ENCODE data around the gene PFN1. TPM values are rescaled to one million over a fixed set of nuclear protein-coding genes. Genes with fewer than 3 reads are reported as not detected.

PFN1 gene
- total and polyA plus RNA-seq, 2 of the 8 experiments (the other 6 are each of a cell fraction or from before 2014, with no cell fraction given), result 1,355 to 1,949 TPM

GRCh38 chr17:4903051-4903818, 45.1 kb downstream of the PFN1 start, which contains the start of gene CHRNE:
CHRNE (minus strand) TSS chr17:4903098; CDS start chr17:4903063, 35 bp downstream.
- Histone ChIP-seq H3K27me3 (replicated peaks in 1 of 4; ENCODE audit: control insufficient read depth in 3 of 4, extremely low read depth in 1 of 4, insufficient read depth in 3 of 4, low read length in 3 of 4) (0 out of 7 replicates have a peak, but pooled peaks cover 0 to 2% (median 0%) of the 10 kb centered on the region in 4 experiments), H3K14ac (ENCODE audit: insufficient read length) (no peak within 1 kb of the TSS), H4K5ac (ENCODE audit: insufficient read length, low read depth, low read length) (no peak within 1 kb of the TSS), H3K4me2 (ENCODE audit: insufficient read depth in 1 of 2, low read depth in 2 of 2, low read length in 2 of 2) (peak within 1 kb of the TSS in 1 of 2 experiments; percentile 51; a peak in 1 of 4 replicates), H3K27ac (ENCODE audit: low read depth, low read length) (no peak within 1 kb of the TSS), H3K23ac (ENCODE audit: insufficient read length) (no peak within 1 kb of the TSS), H3K9ac (replicated peaks in 1 of 4; ENCODE audit: extremely low read depth in 1 of 4, low read depth in 3 of 4, low read length in 3 of 4) (no peak within 1 kb of the TSS; a peak in 1 of 7 replicates), H3K4me1 (replicated peaks in 1 of 4; ENCODE audit: control insufficient read depth in 3 of 4, insufficient read depth in 4 of 4, low read length in 3 of 4) (peaks cover 3 to 14% (median 4%) of the 10 kb centered on the region in 4 experiments; a peak in 6 of 7 replicates), H3K56ac (replicated peaks; ENCODE audit: insufficient read length, low read depth, low read length) (no peak within 1 kb of the TSS), H2BK120ac (replicated peaks; ENCODE audit: low read depth, low read length) (no peak within 1 kb of the TSS), H2BK15ac (ENCODE audit: low read length) (no peak within 1 kb of the TSS; the same call in 1 of the 2 replicates), H3K23me2 (ENCODE audit: low read depth, low read length) (peaks cover 3% of the 10 kb centered on the region; the same call in 1 of the 2 replicates), H4K8ac (ENCODE audit: extremely low read depth, insufficient read depth, low read length) (no peak within 1 kb of the TSS; the same call in 1 of the 2 replicates), H4K20me1 (replicated peaks in 1 of 2; ENCODE audit: control insufficient read depth in 1 of 2, insufficient read depth in 2 of 2, low read length in 2 of 2) (no peaks in the 10 kb centered on the region), H2BK12ac (ENCODE audit: low read depth, low read length) (no peak within 1 kb of the TSS), H3K4me3 (ENCODE audit: extremely low read depth in 1 of 4, insufficient read depth in 2 of 4, low read depth in 3 of 4, low read length in 4 of 4) (no peak within 1 kb of the TSS), H2AFZ (ENCODE audit: low read length) (no peak within 1 kb of the TSS), H2BK5ac (ENCODE audit: low read depth, low read length) (no peak within 1 kb of the TSS), H3K79me1 (ENCODE audit: low read depth, low read length) (no peaks in the 10 kb centered on the region), H3K36me3 (ENCODE audit: control insufficient read depth in 2 of 4, insufficient read depth in 4 of 4, low read length in 3 of 4) (no peaks in the 10 kb centered on the region), H3K79me2 (ENCODE audit: control insufficient read depth in 1 of 2, insufficient read depth in 2 of 2, low read length in 2 of 2) (no peaks in the 10 kb centered on the region), H2AK5ac (ENCODE audit: low read depth, low read length) (no peak within 1 kb of the TSS), H2BK20ac (ENCODE audit: low read length) (no peak within 1 kb of the TSS), H3K9me3 (ENCODE audit: insufficient read depth in 2 of 2, low read depth in 1 of 2, low read length in 1 of 2) (no peaks in the 10 kb centered on the region), H3K4ac (replicated peaks; ENCODE audit: insufficient read length, low read depth, low read length) (no peak within 1 kb of the TSS), H3K18ac (ENCODE audit: extremely low read depth, low read length) (no peak within 1 kb of the TSS), H4K91ac (replicated peaks; ENCODE audit: insufficient read length, low read length) (no peak within 1 kb of the TSS)
- peak in 1 of 2 experiments; percentile 91 for DNase-seq (ENCODE audit: low read depth in 1 of 2, low spot score in 2 of 2)
- POLR2A ChIA-PET (ENCODE audit: partially characterized antibody), result interaction anchor here (0.8 to 6.4 kb wide), 3 partner anchors 34 to 195 kb away, joined by 3 to 49 read pairs (median 6); partner anchors contain the start of genes RNF167 and SLC25A11
- CTCF ChIA-PET (ENCODE audit: partially characterized antibody), result interaction anchor here (0.7 to 4.4 kb wide), 21 partner anchors 9 to 1450 kb away, joined by 3 to 23 read pairs (median 3); partner anchors contain the start of genes CAMTA2, ENO3 and SLC25A11
- 45% methylated on average over 9 of the region's 10 CpGs; no CpG with 5 or more reads in 1 of the 2 experiments for WGBS, 2 experiments (ENCODE audit: extremely low coverage in 1 of 2, insufficient coverage in 1 of 2, insufficient read length in 1 of 2, insufficient replicate concordance in 2 of 2, low coverage in 1 of 2, low lambda C conversion rate in 2 of 2, missing lambda C conversion rate in 1 of 2)
- peak; percentile 99 for FAIRE-seq
- TF ChIP-seq RAD21 (IDR thresholded peaks at IDR 0.05 in 1 of 2, conservative IDR thresholded peaks at IDR 0.05 in 1 of 2; ENCODE audit: low read depth in 2 of 2, low read length in 2 of 2) (peak; percentile 64 to 75), MAX (IDR thresholded peaks at IDR 0.05) (peak; percentile 54; the same call in 1 of the 2 replicates), CHD1 (IDR thresholded peaks at IDR 0.05; ENCODE audit: low read depth, low read length) (no peak), HDAC6 (IDR thresholded peaks at IDR 0.05; ENCODE audit: low read depth, low read length) (no peak)

All from H1 (cell line).